Body of pancreas (tissue), 4 donors: ENCODE results near the gene CHM.

Source experiments
- CTCF ChIP-seq, 7 experiments: fragments of 450-650 bp in 4 of 7; fragments of 200-600 bp in 3 of 7; sonication (generic) in 3 of 7; IDR thresholded peaks; one replicate each; pipeline ENCODE4 v1.5.1; 2016 to 2019; ENCODE audit warnings: antibody characterized with exemption in 7 of 7
- POLR2A ChIP-seq, 3 donors: fragments of 450-650 bp; IDR thresholded peaks; one replicate each; pipeline ENCODE4 v1.6.1; 2016; ENCODE audit warnings: antibody characterized with exemption in 3 of 3, mild to moderate bottlenecking in 2 of 3

GRCh38 chrX:85992811-85993229 is 54.5 kb downstream of the CHM start:
- no peak for TF ChIP-seq POLR2A (IDR thresholded peaks at IDR 0.05)
- no peak for TF ChIP-seq CTCF (IDR thresholded peaks at IDR 0.05)
